ENCODE data around the gene CORO7.
A peak's percentile ranks its signal among the peaks of the same experiment; 100 is the strongest.

The CORO7 gene

DNA sequence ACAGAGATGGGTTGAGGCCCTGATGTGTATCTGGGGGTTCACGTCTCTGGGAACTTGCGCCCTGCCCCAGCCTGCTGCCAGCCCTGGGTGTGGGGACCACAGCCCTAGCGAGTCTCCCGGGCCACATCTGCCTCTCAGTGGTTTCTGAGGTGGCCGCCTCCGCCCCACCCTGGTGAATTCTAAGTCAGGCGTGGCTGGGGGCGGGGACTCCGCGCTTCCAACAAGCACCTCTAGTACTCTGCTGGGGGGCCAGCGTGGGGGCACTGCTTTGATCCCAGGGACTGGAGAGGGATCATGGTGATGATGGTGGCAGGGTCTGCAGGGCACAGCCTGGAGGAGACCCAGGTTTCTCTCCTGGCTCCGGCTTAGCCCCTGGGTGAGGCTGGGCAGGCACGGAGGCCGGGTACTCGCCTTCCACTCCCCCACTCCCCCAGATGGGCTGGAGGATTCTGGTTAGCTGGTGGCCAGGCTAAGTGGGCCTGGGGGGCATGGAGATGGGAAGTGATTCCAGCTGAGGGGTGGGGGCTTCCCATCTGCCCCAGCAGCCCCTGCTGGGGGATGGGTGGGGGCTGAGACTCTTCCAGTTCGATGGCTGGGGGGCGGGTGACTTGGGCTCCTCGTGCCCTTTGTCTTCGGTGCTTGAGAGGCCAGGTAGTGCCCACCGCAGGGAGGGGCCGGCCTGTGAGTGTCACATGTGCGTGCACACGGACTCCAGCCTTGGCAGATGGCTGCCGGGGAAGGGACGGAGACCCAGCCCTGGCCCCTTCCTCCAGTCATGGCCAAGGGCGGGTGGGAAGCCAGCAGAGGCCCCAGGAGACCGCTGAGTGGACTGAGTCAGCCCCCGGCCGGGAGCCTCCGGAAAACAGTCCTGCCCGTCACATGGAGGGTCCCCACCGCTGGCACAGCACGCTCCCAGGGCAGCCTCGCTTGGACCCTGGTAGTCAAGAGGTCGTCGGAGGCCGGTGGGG lies 96.7 kb downstream of the CORO7 start:
- H3K18ac ChIP-seq (ENCODE audit: low read depth in 1 of 2, low read length in 2 of 2), result peak overlapping the region; percentile 64 to 65
- H3K23ac ChIP-seq (ENCODE audit: low read length in 2 of 2), result peak overlapping the region in 1 of 2 experiments; percentile 54
- H4K91ac ChIP-seq (ENCODE audit: low read length), result peak overlapping the region; percentile 62
- peaks cover 84% of the 10 kb centered on the region for H3K4me1 ChIP-seq (ENCODE audit: control insufficient read depth, insufficient read depth, low read depth, low read length)
- H3K4ac ChIP-seq (ENCODE audit: low read depth in 1 of 2, low read length in 2 of 2), result peak overlapping the region in 1 of 2 experiments; percentile 69
- no peaks in the 10 kb centered on the region for H3K27me3 ChIP-seq (ENCODE audit: control insufficient read depth in 1 of 2, insufficient read depth in 1 of 2, low read length in 2 of 2)
- H2BK12ac ChIP-seq (ENCODE audit: low read length in 2 of 2), result peak overlapping the region in 1 of 2 experiments; percentile 69
- H2BK5ac ChIP-seq (ENCODE audit: low read depth, low read length, poor library complexity, severe bottlenecking), result no peak overlapping the region
- peaks cover 8% of the 10 kb centered on the region for H3K79me1 ChIP-seq (replicated peaks; ENCODE audit: low read length, poor library complexity, severe bottlenecking)
- peak overlapping the region in 1 of 2 experiments; percentile 63 for H3K14ac ChIP-seq (ENCODE audit: low read length in 2 of 2)
- no peak overlapping the region for H2BK15ac ChIP-seq (ENCODE audit: low read depth, poor library complexity, severe bottlenecking)
- peak overlapping the region; percentile 54 for H2AK5ac ChIP-seq (ENCODE audit: low read length, severe bottlenecking)
- H4K8ac ChIP-seq (ENCODE audit: low read length), result peak overlapping the region; percentile 74
- no peak for DNase-seq
- H3K4me2 ChIP-seq (ENCODE audit: low read length, poor library complexity, severe bottlenecking), result peak overlapping the region; percentile 44
- no peak overlapping the region for H3K27ac ChIP-seq (ENCODE audit: low read length, poor library complexity, severe bottlenecking)
- peak overlapping the region; percentile 74 for H3K9ac ChIP-seq (ENCODE audit: low read length)
- peaks cover 0 to 20% of the 10 kb centered on the region in 2 experiments for H3K36me3 ChIP-seq (ENCODE audit: control insufficient read depth in 1 of 2, insufficient read depth in 2 of 2, low read depth in 1 of 2, low read length in 2 of 2)
- no peak overlapping the region for H2BK120ac ChIP-seq (ENCODE audit: low read depth, low read length)
- peak overlapping the region in 1 of 2 experiments; percentile 89 for H3K4me3 ChIP-seq (ENCODE audit: insufficient read depth in 1 of 2, low read depth in 1 of 2, low read length in 2 of 2)
- H3K9me3 ChIP-seq (ENCODE audit: control insufficient read depth, low read length), result no peaks in the 10 kb centered on the region
- no peak overlapping the region for H2AFZ ChIP-seq (ENCODE audit: low read depth, low read length)
- 78% methylated on average over 35 of the region's 37 CpGs for WGBS

DNA sequence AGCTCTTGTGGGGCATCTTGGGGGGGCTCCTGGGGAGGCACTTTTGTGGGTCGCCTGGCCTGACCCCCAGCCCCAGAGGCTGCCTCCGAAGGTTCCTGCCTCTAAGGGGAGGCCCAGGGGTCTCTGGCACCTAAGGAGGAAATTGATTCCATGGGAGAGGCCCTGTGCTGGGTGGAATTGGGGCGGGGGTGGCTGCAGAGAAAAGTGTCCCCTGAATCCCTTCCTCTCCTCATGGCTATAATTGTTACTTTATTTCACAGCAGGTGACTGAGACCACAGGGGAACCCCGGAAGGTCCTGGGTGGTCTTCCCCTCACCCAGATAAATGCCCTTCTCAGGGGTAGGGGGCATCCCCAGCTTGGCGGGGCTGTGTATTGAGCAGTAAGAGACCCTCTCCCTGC lies 97.4 kb downstream of the CORO7 start:
- Histone ChIP-seq H3K79me1 (replicated peaks; ENCODE audit: low read length, poor library complexity, severe bottlenecking) (peaks cover 8% of the 10 kb centered on the region), H2AFZ (ENCODE audit: low read depth, low read length) (no peak overlapping the region), H3K36me3 (ENCODE audit: control insufficient read depth in 1 of 2, insufficient read depth in 2 of 2, low read depth in 1 of 2, low read length in 2 of 2) (peaks cover 0 to 20% of the 10 kb centered on the region in 2 experiments), H2BK120ac (ENCODE audit: low read depth, low read length) (no peak overlapping the region), H3K27ac (ENCODE audit: low read length, poor library complexity, severe bottlenecking) (no peak overlapping the region), H3K9me3 (ENCODE audit: control insufficient read depth, low read length) (no peaks in the 10 kb centered on the region), H3K27me3 (ENCODE audit: control insufficient read depth in 1 of 2, insufficient read depth in 1 of 2, low read length in 2 of 2) (no peaks in the 10 kb centered on the region), H3K18ac (ENCODE audit: low read depth in 1 of 2, low read length in 2 of 2) (no peak overlapping the region), H3K4ac (ENCODE audit: low read depth in 1 of 2, low read length in 2 of 2) (no peak overlapping the region), H2AK5ac (ENCODE audit: low read length, severe bottlenecking) (peak overlapping the region; percentile 58), H3K4me3 (ENCODE audit: insufficient read depth in 1 of 2, low read depth in 1 of 2, low read length in 2 of 2) (peak overlapping the region in 1 of 2 experiments; percentile 89), H3K4me2 (ENCODE audit: low read length, poor library complexity, severe bottlenecking) (peak overlapping the region; percentile 36), H3K4me1 (ENCODE audit: control insufficient read depth, insufficient read depth, low read depth, low read length) (peaks cover 83% of the 10 kb centered on the region), H2BK5ac (ENCODE audit: low read depth, low read length, poor library complexity, severe bottlenecking) (no peak overlapping the region), H2BK12ac (ENCODE audit: low read length in 2 of 2) (no peak overlapping the region), H4K8ac (ENCODE audit: low read length) (no peak overlapping the region), H4K91ac (ENCODE audit: low read length) (no peak overlapping the region), H2BK15ac (ENCODE audit: low read depth, poor library complexity, severe bottlenecking) (peak overlapping the region; percentile 16), H3K9ac (ENCODE audit: low read length) (peak overlapping the region; percentile 42), H3K14ac (ENCODE audit: low read length in 2 of 2) (peak overlapping the region in 1 of 2 experiments; percentile 6), H3K23ac (ENCODE audit: low read length in 2 of 2) (peak overlapping the region in 1 of 2 experiments; percentile 2)
- 87% methylated on average over 4 of the region's 5 CpGs for WGBS
- DNase-seq, result no peak

DNA sequence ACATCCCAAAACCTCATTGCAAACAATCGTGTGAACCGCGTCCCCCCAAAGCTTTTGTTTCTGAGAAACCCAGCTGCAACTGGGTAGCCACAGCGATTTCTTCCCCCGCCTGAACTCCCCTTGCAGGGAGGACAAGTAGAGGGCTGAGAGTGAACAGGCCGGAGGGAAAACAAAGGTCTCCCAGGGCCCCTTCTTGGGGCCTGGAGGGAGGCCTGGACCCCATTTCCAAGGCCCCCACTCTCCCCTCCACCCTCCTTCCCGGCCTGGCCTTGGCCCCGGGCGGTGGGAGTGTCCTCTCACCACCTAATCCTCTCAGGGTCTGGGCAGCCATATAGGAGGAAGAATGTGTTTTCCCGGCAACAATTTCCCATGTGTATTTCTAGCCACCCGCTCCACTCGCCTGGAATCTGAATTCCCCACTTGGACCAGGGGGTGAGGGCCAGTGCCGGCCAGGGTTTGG lies 97.9 kb downstream of the CORO7 start:
- Histone ChIP-seq H2AK5ac (ENCODE audit: low read length, severe bottlenecking) (peak overlapping the region; percentile 58), H2BK5ac (ENCODE audit: low read depth, low read length, poor library complexity, severe bottlenecking) (no peak overlapping the region), H3K23ac (ENCODE audit: low read length in 2 of 2) (no peak overlapping the region), H3K9me3 (ENCODE audit: control insufficient read depth, low read length) (no peaks in the 10 kb centered on the region), H3K36me3 (ENCODE audit: control insufficient read depth in 1 of 2, insufficient read depth in 2 of 2, low read depth in 1 of 2, low read length in 2 of 2) (peaks cover 0 to 20% of the 10 kb centered on the region in 2 experiments), H2BK12ac (ENCODE audit: low read length in 2 of 2) (no peak overlapping the region), H3K18ac (ENCODE audit: low read depth in 1 of 2, low read length in 2 of 2) (peak overlapping the region in 1 of 2 experiments; percentile 30), H2AFZ (ENCODE audit: low read depth, low read length) (no peak overlapping the region), H3K9ac (ENCODE audit: low read length) (peak overlapping the region; percentile 42), H3K4me2 (ENCODE audit: low read length, poor library complexity, severe bottlenecking) (peak overlapping the region; percentile 36), H4K91ac (ENCODE audit: low read length) (no peak overlapping the region), H4K8ac (ENCODE audit: low read length) (peak overlapping the region; percentile 14), H3K4me1 (ENCODE audit: control insufficient read depth, insufficient read depth, low read depth, low read length) (peaks cover 82% of the 10 kb centered on the region), H3K27ac (ENCODE audit: low read length, poor library complexity, severe bottlenecking) (peak overlapping the region; percentile 1), H3K27me3 (ENCODE audit: control insufficient read depth in 1 of 2, insufficient read depth in 1 of 2, low read length in 2 of 2) (no peaks in the 10 kb centered on the region), H3K4me3 (ENCODE audit: insufficient read depth in 1 of 2, low read depth in 1 of 2, low read length in 2 of 2) (peak overlapping the region in 1 of 2 experiments; percentile 89), H3K79me1 (replicated peaks; ENCODE audit: low read length, poor library complexity, severe bottlenecking) (peaks cover 8% of the 10 kb centered on the region), H2BK15ac (ENCODE audit: low read depth, poor library complexity, severe bottlenecking) (peak overlapping the region; percentile 16), H3K14ac (ENCODE audit: low read length in 2 of 2) (no peak overlapping the region), H3K4ac (ENCODE audit: low read depth in 1 of 2, low read length in 2 of 2) (no peak overlapping the region), H2BK120ac (ENCODE audit: low read depth, low read length) (peak overlapping the region; percentile 15)
- 74% methylated on average over 12 of the region's 13 CpGs for WGBS
- no peak for DNase-seq

Data from mesenchymal stem cell (in vitro differentiated cells and primary cell).